HG03354 (cell line): ENCODE results near the gene MUTYH.
"Not testable (repeated sequence)": the region's sequence is repeated elsewhere in the genome, so short reads cannot be mapped to it uniquely, and the experiment has no call there.

Source experiments
- ATAC-seq: cut with Tn5 transposase; IDR thresholded peaks from one replicate; pipeline ENCODE4 v1.9.1; 2021; ENCODE audit warnings: mild to moderate bottlenecking; ENCODE audit not compliant: unreplicated experiment, poor library complexity, severe bottlenecking

Gene MUTYH

GRCh38 chr1:45339789-45340558 is at the start of gene MUTYH, which contains the start of gene TOE1:
MUTYH (minus strand) TSS chr1:45340440; CDS start chr1:45334505, 5,935 bp downstream.
TOE1 (plus strand) TSS chr1:45340170; CDS start chr1:45340253, 83 bp downstream.
- peak; percentile 85 for ATAC-seq

GRCh38 chr1:45386219-45386618 is 46.0 kb upstream of the MUTYH start:
- no peak for ATAC-seq

GRCh38 chr1:45385302-45385701 is 45.1 kb upstream of the MUTYH start:
- no peak for ATAC-seq

GRCh38 chr1:45384213-45384612 is 44.0 kb upstream of the MUTYH start:
- ATAC-seq, result not testable (repeated sequence)

GRCh38 chr1:45383191-45383590 is 43.0 kb upstream of the MUTYH start:
- ATAC-seq, result no peak

GRCh38 chr1:45381243-45381642 is 41.0 kb upstream of the MUTYH start:
- ATAC-seq, result no peak

GRCh38 chr1:45380730-45381129 is 40.5 kb upstream of the MUTYH start:
- no peak for ATAC-seq

- no peak for ATAC-seq
Measured at GRCh38 chr1:45380125-45380524, 39.9 kb upstream of the MUTYH start.

- no peak for ATAC-seq
Measured at GRCh38 chr1:45379524-45379923, 39.3 kb upstream of the MUTYH start.

GRCh38 chr1:45378184-45378583 is 37.9 kb upstream of the MUTYH start:
- no peak for ATAC-seq

GRCh38 chr1:45375104-45376090 is 35.2 kb upstream of the MUTYH start:
- ATAC-seq, result no peak

GRCh38 chr1:45373573-45373972 is 33.3 kb upstream of the MUTYH start:
- ATAC-seq, result no peak

- no peak for ATAC-seq
Measured at GRCh38 chr1:45370575-45370974, 30.3 kb upstream of the MUTYH start.

GRCh38 chr1:45365051-45365450 is 24.8 kb upstream of the MUTYH start:
- ATAC-seq, result no peak

- no peak for ATAC-seq
Measured at GRCh38 chr1:45364294-45364693, 24.1 kb upstream of the MUTYH start.

GRCh38 chr1:45360981-45361380 is 20.7 kb upstream of the MUTYH start:
- not testable (repeated sequence) for ATAC-seq

- no peak for ATAC-seq
Measured at GRCh38 chr1:45359882-45360513, 19.8 kb upstream of the MUTYH start.

- ATAC-seq, result no peak
Measured at GRCh38 chr1:45356186-45356585, 15.9 kb upstream of the MUTYH start.

GRCh38 chr1:45355683-45356082 is 15.4 kb upstream of the MUTYH start:
- no peak for ATAC-seq

- no peak for ATAC-seq
Measured at GRCh38 chr1:45354838-45355237, 14.6 kb upstream of the MUTYH start.
